NCI-H2227 (cell line): ENCODE data around the gene ENTPD6.

Experiments
- DNase-seq: peaks from one replicate; lab custom pipeline; 2025; ENCODE audit not compliant: unreplicated experiment; lab: John Stamatoyannopoulos, UW

Gene ENTPD6

DNA sequence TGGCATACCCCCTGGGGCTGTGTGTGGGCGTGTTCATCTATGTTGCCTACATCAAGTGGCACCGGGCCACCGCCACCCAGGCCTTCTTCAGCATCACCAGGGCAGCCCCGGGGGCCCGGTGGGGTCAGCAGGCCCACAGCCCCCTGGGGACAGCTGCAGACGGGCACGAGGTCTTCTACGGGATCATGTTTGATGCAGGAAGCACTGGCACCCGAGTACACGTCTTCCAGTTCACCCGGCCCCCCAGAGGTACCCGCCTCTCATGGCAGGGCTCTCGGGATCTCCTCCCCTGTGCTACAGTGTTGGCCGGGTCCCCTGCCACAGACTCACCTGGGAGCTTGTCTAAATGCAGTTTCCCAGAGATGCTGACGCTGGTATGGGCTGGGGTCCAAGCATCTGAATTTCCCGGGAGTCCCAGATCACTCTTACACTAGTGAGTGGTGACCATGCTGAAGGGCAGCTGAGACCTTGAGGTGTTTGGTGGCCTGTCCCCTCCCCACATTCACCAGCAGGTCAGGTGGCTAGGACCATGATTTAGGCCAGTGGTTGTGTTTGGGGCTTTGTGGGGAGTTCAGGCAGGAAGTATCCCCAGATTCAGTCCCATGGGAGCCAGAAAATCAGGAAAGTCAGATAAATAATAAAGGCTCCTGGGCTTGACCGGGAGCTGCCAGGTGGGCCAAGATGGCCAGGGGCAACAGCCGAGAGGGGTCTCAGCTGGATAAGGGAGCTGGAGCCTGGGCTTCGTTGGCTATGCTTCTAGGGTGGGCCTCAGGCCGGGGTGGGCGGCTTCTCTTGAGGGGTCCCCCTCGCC is 11.8 kb downstream of the ENTPD6 start:
- DNase-seq, result no peak

DNA sequence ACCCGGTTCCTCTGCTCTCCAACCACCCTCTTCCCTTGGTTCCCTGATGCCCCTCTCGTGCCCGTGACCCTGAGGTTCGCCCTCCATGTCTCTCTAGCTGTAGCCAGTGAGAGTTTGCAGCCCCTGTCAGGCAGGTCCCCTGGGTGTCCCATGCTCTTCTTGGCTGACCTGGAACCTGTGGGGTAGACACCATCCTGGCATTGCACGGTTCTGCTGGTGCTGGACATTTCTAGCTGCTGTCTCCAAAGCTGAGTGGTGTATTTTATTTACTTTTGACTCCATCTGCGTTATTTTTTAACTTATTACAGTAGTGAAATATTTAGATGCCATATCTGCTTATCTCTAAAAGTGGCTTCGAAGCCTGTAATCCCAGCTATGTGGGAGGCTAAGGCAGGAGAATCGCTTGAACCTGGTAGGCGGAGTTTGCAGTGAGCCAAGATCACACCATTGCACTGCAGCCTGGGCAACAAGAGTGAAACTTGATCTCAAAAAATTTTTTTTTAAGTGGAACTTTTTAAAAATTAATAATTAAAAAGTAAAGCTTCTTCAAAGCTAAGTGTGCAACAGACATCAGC is 12.5 kb downstream of the ENTPD6 start:
- DNase-seq, result no peak

DNA sequence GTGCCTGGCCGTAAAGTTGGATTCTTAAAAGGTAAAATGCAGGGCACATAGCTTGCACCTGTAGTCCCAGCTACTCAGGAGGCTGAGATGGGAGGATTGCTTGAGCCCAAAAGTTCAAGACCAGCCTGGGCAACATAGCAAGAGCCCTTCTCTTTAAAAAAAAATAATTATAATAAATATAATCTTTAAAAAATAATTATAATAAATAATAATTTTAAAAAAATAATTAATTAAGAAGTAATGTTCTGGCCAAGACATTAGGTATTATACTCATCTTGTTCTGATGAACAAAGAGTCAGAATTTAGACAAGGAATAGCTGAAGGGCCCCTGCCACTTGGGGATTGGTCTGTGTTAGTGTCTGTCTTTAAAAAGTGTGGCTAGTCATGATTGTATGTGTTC is 13.9 kb downstream of the ENTPD6 start:
- no peak for DNase-seq

DNA sequence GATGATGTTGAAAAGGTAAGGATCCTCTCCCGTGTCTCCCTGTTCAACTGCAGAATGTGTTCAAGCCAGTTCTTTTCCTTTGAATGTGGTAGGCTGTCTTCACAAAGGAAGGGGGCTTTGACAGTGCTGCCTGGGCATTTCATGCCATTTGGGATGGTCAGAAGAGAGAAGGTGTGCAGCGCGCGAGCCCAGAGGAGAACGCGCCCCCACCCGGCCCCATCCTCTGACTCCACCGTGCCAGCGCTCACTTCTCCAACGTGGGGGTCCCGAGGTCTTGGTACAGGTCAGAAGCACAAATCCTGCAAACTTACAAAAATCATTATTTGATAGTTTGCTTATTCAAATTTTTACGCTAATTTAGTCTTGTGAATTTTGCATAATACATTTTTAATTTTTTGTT is 14.4 kb downstream of the ENTPD6 start:
- no peak for DNase-seq

DNA sequence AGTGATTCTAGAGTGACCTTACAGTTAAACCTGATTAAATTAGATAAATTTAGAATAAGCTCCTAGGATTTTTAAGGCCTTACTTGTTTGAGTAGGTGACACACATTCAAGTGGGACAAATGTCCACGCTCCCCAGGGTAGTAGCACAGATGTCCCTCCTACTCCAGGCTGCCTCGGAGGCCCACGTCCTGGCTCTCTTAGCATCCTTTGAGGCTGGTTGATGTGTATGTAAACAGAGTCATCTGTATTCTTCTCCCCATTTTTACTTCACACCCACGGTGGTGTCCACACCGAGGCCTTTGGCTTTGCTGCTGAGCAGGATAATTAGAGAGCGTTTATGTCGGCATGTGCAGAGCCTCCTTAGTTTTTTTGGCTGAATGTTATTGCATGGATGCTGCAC is 15.8 kb downstream of the ENTPD6 start:
- DNase-seq, result no peak

DNA sequence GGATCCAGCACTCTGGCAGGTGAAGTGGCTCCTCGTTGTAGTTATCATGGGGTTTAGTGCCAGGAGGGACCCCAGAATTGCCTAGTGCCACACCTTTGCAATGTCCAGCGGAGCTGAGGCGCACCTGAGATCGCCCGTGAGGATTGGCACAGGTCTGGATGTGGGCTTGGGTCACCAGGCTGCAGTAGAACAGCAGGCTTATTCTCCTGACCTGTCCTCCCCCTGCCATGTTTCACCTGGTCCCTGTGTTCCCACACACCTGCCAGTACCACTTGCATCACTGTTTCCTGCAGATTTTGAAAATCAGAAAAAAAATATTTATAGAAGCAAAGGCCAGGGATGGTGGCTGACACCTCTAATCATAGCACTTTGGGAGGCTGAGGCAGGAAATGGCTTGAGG is 16.7 kb downstream of the ENTPD6 start:
- DNase-seq, result no peak

DNA sequence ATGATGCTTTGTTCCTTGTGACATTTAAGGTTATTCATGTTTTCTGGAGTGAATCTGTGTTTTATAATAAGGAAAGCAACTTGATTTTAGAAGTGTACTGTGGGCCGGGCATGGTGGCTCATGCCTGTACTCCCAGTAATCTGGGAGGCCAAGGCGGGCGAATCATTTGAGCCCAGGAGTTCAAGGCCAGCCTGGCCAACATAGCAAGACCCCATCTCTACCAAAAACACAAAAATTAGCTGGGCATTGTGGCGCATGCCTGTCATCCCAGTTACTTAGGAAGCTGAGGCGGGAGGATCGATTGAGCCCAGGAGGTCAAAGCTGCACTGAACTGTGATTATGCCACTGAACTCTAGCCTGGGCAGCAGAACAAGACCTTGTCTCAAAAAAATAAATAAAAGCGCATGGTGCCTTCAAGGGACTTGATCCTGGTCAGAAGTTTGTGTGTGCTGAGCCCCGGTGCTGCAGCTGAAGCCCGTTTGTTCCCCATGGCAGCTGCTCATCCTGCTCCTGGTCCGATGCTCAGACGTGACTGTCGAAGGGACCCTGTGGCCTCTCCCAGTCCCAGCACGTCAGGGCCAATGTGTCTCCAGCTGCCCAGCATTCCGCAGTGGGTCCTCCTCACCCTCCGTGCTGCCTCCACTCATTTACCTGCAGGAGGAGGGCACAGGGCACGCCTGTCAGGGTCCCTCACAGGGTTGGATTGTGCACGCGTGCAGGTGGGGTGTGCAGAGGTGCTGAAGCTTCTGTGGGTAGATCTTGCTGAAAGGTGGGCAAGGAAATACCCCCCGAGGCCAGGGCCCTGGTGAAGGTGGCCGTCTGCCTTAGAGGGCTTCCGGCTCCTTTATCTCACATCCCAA is 18.3 kb downstream of the ENTPD6 start:
- no peak for DNase-seq

DNA sequence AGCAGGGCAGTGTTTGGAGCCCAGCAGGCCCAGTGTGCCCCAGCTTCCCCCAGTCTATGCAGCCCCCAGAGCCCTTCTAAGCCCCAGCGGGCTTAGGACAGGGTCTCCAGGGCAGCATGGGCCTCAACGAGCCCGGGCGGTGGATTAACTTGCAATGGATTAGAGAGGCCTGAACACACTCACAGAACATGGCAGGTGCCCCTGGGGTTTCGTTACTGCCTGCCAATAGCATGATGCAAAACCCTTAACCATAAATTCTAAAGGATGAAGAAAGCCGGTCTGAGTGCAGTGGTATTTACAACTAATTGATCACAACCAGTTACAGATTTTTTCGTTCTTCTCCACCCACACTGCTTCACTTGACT is 18.9 kb downstream of the ENTPD6 start:
- no peak for DNase-seq

DNA sequence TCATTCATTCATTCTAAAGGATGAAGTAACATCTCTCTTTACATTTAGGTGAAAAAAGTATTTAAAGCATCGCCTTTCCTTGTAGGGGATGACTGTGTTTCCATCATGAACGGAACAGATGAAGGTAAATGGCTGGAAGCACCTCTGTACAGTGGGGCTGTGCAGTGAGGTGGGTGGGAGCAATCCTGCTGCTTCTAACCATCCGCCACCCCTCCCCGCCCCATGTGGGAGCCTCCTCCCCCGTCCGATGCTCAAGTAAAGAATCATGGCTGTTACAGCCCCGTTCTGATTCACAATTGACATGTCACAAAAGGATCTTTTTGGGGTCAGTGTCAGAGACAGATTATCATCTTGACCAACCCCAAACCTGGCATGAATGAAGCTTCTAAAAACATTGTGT is 19.3 kb downstream of the ENTPD6 start:
- no peak for DNase-seq

DNA sequence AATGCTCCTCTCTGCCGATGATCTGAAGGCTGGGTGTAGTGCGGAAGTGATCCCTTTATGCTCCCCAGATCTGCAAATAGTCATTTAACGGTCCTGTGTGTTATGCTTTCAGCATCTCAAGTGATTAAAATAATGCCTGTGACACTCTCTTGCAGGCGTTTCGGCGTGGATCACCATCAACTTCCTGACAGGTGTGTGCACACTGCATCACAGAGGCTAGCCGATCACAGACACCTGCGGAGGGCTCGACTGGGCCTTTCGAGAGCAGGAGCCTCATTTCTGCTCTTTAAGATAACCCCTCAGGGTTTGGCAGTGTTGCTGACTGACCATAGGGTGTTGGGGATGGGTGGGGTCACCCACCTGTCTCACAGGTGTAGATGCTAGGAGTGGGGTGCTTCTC is 20.0 kb downstream of the ENTPD6 start:
- no peak for DNase-seq

DNA sequence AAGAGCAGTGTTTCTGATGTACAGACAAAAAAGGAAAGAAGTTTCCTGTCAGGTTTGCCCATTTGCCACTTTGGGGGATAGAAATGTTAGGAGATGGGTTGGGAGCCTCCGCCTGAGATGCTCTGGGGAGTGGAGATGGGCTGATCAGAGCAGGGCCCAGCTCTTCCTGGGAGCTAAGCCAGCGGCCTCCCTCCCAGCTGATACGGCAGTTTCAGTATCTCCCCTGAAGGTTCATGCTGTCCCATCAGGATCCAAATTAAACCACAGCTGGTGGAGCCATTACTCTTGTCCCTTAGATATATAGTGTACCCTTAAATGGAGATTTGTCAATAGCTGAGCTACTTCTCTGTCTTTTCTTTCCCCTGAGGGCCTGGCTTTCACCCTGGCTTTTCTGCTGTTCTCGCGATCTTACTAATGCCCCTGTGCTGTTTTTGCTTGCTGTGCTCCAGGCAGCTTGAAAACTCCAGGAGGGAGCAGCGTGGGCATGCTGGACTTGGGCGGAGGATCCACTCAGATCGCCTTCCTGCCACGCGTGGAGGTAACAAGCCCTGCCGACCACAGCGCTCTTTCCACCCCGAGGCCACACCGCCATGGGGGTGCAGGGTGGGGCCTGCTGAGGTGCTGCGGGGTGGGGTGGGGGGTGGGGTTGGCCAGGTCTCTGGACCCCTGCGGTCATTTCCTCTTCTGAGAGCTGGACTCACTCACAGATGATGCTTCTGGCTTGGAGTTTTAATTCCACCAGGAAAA is 20.9 kb downstream of the ENTPD6 start:
- no peak for DNase-seq

DNA sequence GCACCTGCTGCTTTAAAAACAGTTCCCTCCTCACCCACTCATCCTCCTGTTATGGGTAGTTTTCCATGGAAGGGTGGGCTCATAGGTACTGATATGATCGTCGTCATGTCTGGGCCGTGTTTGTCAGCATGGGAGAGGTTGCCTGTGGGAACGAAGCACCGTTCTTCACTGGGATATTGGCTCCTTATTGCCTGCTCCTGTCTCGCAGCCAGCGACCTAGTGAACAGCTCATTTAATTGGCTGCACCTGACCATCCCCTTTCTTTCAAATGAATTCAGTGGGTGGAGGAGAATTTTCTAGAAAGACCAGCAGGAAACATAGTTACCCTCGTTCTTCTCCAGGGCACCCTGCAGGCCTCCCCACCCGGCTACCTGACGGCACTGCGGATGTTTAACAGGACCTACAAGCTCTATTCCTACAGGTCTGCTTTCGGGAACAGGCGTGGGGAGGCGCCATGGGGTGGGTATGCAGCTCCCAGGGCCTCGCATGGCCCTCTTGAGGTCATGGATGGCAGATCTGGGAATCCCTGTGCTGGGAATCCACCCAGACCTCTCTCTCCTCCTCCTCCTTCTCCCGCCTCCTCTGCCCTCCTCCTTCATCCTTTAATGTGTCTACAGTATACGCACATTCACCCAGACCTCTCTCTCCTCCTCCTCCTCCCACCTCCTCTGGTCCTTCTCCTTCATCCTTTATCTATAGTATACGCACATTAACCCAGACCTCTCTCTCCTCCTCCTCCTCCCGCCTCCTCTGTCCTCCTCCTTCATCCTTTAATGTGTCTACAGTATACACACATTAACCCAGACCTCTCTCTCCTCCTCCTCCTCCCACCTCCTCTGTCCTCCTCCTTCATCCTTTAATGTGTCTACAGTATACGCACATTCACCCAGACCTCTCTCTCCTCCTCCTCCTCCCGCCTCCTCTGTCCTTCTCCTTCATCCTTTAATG is 21.9 kb downstream of the ENTPD6 start:
- DNase-seq, result no peak

DNA sequence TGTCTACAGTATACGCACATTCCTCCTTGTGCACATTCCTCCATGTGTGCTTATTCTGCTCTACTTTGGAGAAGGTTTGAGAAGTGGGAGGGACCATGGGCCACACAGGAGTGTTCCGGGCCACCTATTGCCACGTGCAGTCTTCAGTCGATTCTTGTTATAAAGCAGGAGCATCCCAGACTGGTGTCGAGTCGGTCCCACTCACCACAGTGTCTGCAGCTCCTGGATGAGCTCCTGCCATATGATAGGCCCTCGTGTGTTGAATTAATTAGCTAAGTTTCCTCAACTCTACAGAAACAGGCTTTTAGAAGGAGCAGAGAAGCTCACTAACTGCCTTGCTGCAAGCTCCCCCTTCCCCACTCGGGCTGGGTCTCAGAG is 22.6 kb downstream of the ENTPD6 start:
- no peak for DNase-seq

DNA sequence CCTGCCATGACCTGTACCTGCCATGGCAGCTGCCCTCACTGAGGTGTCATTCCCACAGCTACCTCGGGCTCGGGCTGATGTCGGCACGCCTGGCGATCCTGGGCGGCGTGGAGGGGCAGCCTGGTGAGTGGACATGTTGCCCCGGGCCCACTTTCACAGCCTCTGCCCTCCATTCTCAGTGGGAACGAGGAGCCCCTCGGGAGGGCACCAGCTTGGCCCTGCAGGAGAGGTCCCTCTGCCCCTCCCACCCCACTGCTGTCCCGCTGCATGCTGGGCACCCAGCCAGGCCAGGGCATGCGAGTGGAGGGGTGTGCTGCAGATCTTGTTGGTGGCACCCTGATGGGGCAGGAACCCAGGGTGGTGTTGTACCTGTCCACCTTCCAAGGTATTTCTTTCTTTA is 23.0 kb downstream of the ENTPD6 start:
- no peak for DNase-seq

DNA sequence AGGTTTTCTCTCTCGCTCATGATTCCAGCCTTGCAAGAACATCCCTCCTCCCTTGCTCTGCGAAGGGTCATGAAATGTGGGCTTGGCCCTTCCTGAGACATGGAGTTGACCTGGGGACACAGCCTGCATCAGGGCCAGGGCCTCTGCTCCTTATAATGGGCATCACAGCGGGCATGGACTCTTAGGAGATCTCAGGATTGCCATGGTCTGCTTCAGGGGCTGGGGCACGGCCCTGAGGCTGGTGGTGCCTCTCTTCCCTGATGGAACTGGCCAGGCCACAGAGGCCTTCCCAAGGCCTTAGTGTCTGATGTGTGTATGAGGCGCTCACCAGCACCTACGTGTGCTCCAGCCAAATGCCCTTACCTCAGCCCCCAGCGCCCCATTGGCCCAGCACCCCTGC is 23.9 kb downstream of the ENTPD6 start:
- no peak for DNase-seq

DNA sequence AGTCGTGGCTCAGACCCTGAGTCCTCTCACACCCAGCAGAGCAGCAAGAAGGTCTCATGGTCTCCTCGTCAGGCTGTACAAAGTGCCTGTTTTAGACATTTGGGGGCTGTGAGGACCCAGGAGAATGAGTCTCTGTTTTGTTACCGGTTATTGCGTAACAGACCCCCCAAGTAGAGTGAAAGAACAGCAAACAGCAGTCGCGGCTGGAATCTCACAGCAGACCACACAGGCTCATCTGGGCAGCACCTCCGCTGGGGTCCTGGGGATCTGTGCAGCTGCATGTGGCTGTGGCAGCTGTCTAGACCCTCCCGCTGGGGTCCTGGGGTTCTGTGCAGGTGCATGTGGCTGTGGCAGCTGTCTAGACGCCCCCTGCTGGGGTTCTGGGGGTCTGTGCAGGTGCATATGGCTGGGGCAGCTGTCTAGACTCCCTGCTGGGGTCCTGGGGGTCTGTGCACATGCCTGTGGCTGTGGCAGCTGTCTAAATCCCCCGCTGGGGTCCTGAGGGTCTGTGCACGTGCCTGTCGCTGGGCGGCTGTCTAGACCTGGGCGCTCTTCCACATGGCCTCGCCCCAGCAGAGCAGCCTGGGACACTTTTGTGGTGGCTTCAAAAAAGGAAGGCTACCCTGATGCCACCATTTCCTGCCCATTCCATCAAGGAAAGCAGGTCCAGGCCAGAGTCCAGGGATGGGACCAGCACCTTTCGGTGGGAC is 24.7 kb downstream of the ENTPD6 start:
- no peak for DNase-seq

DNA sequence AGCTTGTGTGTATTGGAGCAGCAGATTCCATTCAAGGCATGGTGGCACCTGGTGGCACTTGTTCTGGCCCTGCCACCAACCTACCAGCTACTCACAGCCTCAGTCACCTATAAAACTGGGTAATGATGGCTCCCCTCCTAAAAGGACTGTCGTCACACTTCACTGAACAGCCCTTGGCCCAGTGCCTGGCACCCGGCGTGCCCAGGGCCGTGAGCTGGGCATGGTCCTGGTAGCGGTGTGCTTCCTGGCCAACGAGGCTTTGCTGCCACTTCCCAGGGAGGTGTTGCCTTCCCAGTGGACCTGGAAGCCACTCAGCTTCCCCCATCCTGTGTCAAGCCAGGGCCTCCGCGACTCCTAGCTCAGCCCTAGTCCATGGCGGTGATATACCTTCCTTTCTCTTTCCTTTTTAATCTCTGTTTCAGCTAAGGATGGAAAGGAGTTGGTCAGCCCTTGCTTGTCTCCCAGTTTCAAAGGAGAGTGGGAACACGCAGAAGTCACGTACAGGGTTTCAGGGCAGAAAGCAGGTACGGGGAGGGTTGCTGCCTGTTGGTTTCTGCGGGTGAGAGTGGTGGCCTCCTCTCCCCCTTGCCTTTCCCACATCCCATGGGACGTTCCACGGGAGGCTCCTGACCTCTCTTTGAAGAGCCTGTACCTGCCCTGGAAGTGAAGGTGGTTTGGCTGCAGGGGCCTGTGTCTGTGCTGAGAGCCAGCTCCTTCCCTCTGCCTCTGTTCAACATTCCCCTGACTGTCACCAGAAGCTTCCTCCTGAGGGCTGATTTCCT is 25.5 kb downstream of the ENTPD6 start:
- DNase-seq, result no peak

DNA sequence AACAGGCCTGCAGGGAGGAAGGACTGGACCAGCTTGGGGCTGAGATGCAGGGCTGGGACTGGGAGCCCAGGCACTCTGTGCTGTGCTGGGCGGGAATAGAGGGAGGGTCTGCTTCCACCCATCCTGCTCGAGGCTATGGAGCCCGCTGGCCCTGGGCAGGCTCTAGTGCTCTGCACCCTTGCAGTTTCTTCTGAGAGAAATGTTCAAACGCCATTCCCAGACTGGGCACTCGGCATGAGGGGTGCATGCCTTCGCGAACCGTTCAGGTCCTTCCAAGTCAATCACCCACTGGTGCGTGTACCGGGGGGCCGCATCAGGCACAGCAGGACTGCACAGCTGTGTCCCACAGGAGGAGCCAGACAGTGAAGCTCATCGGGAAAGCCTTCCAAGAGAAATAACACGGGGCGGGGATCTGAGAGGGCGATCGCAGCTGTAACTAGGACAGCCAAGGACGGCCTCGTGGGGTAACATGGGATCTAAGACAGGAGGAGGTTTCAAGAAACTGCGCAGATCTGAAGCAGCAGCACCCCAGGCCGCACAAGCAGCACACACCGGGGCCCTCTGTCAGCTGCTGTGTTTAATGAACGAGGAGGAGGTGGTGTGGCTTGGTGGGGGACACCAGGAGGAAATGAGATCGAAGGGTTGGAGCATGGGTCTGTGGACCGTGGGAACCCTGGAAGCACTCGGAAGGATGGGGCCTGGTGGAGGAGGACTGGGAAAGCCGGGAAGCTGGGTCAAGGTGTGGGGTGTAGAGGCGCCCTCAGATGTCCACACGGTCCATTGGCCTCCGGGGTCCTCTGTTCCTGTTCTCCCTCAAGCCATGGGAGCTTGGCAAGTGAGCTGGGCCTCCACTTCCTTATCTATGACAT is 26.3 kb downstream of the ENTPD6 start:
- DNase-seq, result no peak
